IMR-90 (cell line): ENCODE measurements around the gene USP5. TPM values are rescaled to one million over a fixed set of nuclear protein-coding genes. Genes with fewer than 3 reads are reported as not detected.

ENCODE experiments used
- ATAC-seq: fragments of 200-7000 bp; cut with Tn5 transposase; 2 replicates; pipeline ENCODE4 v1.9.1; 2020; ENCODE audit warnings: low read depth, mild to moderate bottlenecking, moderate library complexity
- BruUV-seq: library from RNA; stranded (reverse); fragments of 400-500 nt; replicated peaks from 2 replicates; lab custom pipeline; 2021; lab: Mats Ljungman, UMichigan
- CTCF ChIA-PET: fragments of 300-600 bp; formaldehyde crosslinking; extraction: SDS; loops from one replicate; lab custom pipeline; 2021; ENCODE audit warnings: antibody characterized with exemption; lab: Yijun Ruan, JAX
- POLR2A ChIA-PET: fragments of 300-600 bp; sonication (Branson Sonifier 250); formaldehyde crosslinking; loops from one replicate; lab custom pipeline; 2022; ENCODE audit warnings: antibody characterized with exemption; ENCODE audit not compliant: unreplicated experiment; lab: Charles Lee
- DNase-seq: peaks from one replicate; pipeline ENCODE4 v3.0.0; 2013
- H2AFZ ChIP-seq: replicated peaks from 2 replicates; pipeline ENCODE3; 2013; ENCODE audit warnings: low read length, mild to moderate bottlenecking; ENCODE audit not compliant: poor library complexity
- H2AK5ac ChIP-seq: 2 replicates; pipeline ENCODE4 v1.6.1; 2013; ENCODE audit warnings: low read depth, low read length, inconsistent platforms
- H2AK9ac ChIP-seq: replicated peaks from 2 replicates; pipeline ENCODE3; 2013; ENCODE audit warnings: mild to moderate bottlenecking, low read depth, low read length, moderate library complexity; ENCODE audit not compliant: poor library complexity
- H2BK120ac ChIP-seq: 2 replicates; pipeline ENCODE4 v1.6.1; 2013; ENCODE audit warnings: low read depth, low read length, inconsistent platforms
- H2BK15ac ChIP-seq: 3 replicates; pipeline ENCODE4 v1.6.1; 2013; ENCODE audit warnings: low read depth, low read length, inconsistent platforms
- H2BK20ac ChIP-seq: 2 replicates; pipeline ENCODE4 v1.6.1; 2013; ENCODE audit warnings: low read depth, mild to moderate bottlenecking, inconsistent platforms, low read length, moderate library complexity
- H2BK5ac ChIP-seq: 2 replicates; pipeline ENCODE4 v1.6.1; 2013; ENCODE audit warnings: mild to moderate bottlenecking, low read depth, low read length, inconsistent platforms; ENCODE audit not compliant: poor library complexity, severe bottlenecking
- H3K14ac ChIP-seq: replicated peaks from 2 replicates; pipeline ENCODE4 v1.6.1; 2013; ENCODE audit warnings: low read depth, low read length, inconsistent platforms
- H3K18ac ChIP-seq: 2 replicates; pipeline ENCODE4 v1.6.1; 2013; ENCODE audit warnings: low read depth, low read length, control low read depth
- H3K23ac ChIP-seq: 2 replicates; pipeline ENCODE4 v1.6.1; 2013; ENCODE audit warnings: low read depth, low read length, inconsistent platforms
- H3K27ac ChIP-seq: 2 replicates; pipeline ENCODE4 v1.5.1; 2013; ENCODE audit warnings: mild to moderate bottlenecking, control low read depth, low read length; ENCODE audit not compliant: insufficient read depth
- H3K27me3 ChIP-seq: 2 replicates; pipeline ENCODE4 v1.6.1; 2013; ENCODE audit warnings: low read length; ENCODE audit not compliant: control insufficient read depth, insufficient read depth
- H3K36me3 ChIP-seq: 2 replicates; pipeline ENCODE4 v1.6.1; 2013; ENCODE audit warnings: low read length, mixed read lengths; ENCODE audit not compliant: control insufficient read depth, insufficient read depth
- H3K4ac ChIP-seq: 2 replicates; pipeline ENCODE4 v1.6.1; 2013; ENCODE audit warnings: low read depth, low read length, inconsistent platforms
- H3K4me1 ChIP-seq: 2 replicates; pipeline ENCODE4 v1.6.1; 2013; ENCODE audit warnings: low read length, mixed read lengths; ENCODE audit not compliant: control insufficient read depth, insufficient read depth
- H3K4me2 ChIP-seq: 2 replicates; pipeline ENCODE4 v1.6.1; 2013; ENCODE audit warnings: low read depth, mild to moderate bottlenecking, control low read depth, low read length, moderate library complexity
- H3K4me3 ChIP-seq: 2 replicates; pipeline ENCODE4 v1.5.1; 2013; ENCODE audit warnings: low read depth, mild to moderate bottlenecking, control low read depth, low read length, moderate library complexity; ENCODE audit not compliant: insufficient read depth
- H3K56ac ChIP-seq: 2 replicates; pipeline ENCODE4 v1.6.1; 2013; ENCODE audit warnings: low read length, inconsistent platforms; ENCODE audit not compliant: insufficient read depth; ENCODE audit errors: extremely low read depth
- H3K79me1 ChIP-seq, 2 experiments: 2 replicates each; pipeline ENCODE4 v1.6.1; 2013; ENCODE audit warnings: low read length in 2 of 2, inconsistent platforms in 1 of 2, low read depth in 1 of 2
- H3K9ac ChIP-seq: 2 replicates; pipeline ENCODE4 v1.6.1; 2013; ENCODE audit warnings: low read depth, low read length, control low read depth
- H3K9me1 ChIP-seq: 2 replicates; pipeline ENCODE4 v1.6.1; 2013; ENCODE audit warnings: low read length, inconsistent platforms; ENCODE audit not compliant: insufficient read depth
- H3K9me3 ChIP-seq: 2 replicates; pipeline ENCODE4 v1.6.1; 2013; ENCODE audit warnings: low read length; ENCODE audit not compliant: control insufficient read depth, insufficient read depth
- H4K20me1 ChIP-seq: 2 replicates; pipeline ENCODE4 v1.6.1; 2013; ENCODE audit warnings: low read length, inconsistent platforms; ENCODE audit not compliant: insufficient read depth
- H4K5ac ChIP-seq: 2 replicates; pipeline ENCODE4 v1.6.1; 2013; ENCODE audit warnings: mild to moderate bottlenecking, low read depth, low read length, control low read depth
- H4K8ac ChIP-seq, 2 experiments: 2 replicates each; pipeline ENCODE4 v1.6.1; 2013; ENCODE audit warnings: low read depth in 2 of 2, low read length in 2 of 2, control low read depth in 1 of 2, inconsistent platforms in 1 of 2
- H4K91ac ChIP-seq: 2 replicates; pipeline ENCODE4 v1.6.1; 2013; ENCODE audit warnings: low read depth, low read length, inconsistent platforms; ENCODE audit not compliant: insufficient read depth
- CEBPB ChIP-seq: IDR thresholded peaks from 2 replicates; pipeline ENCODE4 v1.6.1; 2012; ENCODE audit warnings: low read depth, low read length, improper control_type of control experiment
- CHD1 ChIP-seq: IDR thresholded peaks from 2 replicates; pipeline ENCODE4 v1.6.1; 2012; ENCODE audit warnings: low read depth, low read length, improper control_type of control experiment
- CTCF ChIP-seq: conservative IDR thresholded peaks from 2 replicates; pipeline ENCODE4 v1.5.1; 2012; ENCODE audit warnings: mild to moderate bottlenecking, low read depth, low read length, improper control_type of control experiment
- ELK1 ChIP-seq: fragments of 150-350 bp; IDR thresholded peaks from 2 replicates; pipeline ENCODE4 v1.6.1; 2016; ENCODE audit warnings: low read depth, mild to moderate bottlenecking, low read length, moderate library complexity, borderline replicate concordance
- FOS ChIP-seq: fragments of 150-350 bp; IDR thresholded peaks from 2 replicates; pipeline ENCODE4 v1.6.1; 2016; ENCODE audit warnings: low read depth, low read length
- MAFK ChIP-seq: IDR thresholded peaks from 2 replicates; pipeline ENCODE4 v1.6.1; 2012; ENCODE audit warnings: low read depth, low read length, improper control_type of control experiment
- MAZ ChIP-seq: IDR thresholded peaks from 2 replicates; pipeline ENCODE4 v1.6.1; 2012; ENCODE audit warnings: low read depth, mild to moderate bottlenecking, low read length, improper control_type of control experiment, moderate library complexity, borderline replicate concordance
- MXI1 ChIP-seq: IDR thresholded peaks from 2 replicates; pipeline ENCODE4 v1.6.1; 2012; ENCODE audit warnings: low read depth, mild to moderate bottlenecking, low read length, moderate library complexity, borderline replicate concordance
- NFE2L2 ChIP-seq: fragments of 150-350 bp; IDR thresholded peaks from 2 replicates; pipeline ENCODE4 v1.6.1; 2016; ENCODE audit warnings: low read depth, mild to moderate bottlenecking, low read length
- POLR2A ChIP-seq: IDR thresholded peaks from 2 replicates; pipeline ENCODE4 v1.6.1; 2012; ENCODE audit warnings: mild to moderate bottlenecking, low read depth, low read length
- RAD21 ChIP-seq: IDR thresholded peaks from 2 replicates; pipeline ENCODE4 v1.6.1; 2012; ENCODE audit warnings: low read length, improper control_type of control experiment
- RCOR1 ChIP-seq: IDR thresholded peaks from 2 replicates; pipeline ENCODE4 v1.6.1; 2012; ENCODE audit warnings: mild to moderate bottlenecking, low read length, improper control_type of control experiment; ENCODE audit not compliant: insufficient replicate concordance
- RFX5 ChIP-seq: IDR thresholded peaks from 2 replicates; pipeline ENCODE4 v1.8.0; 2012; ENCODE audit warnings: low read depth, mild to moderate bottlenecking, low read length, moderate library complexity
- SMC3 ChIP-seq: fragments of 150-350 bp; IDR thresholded peaks from 2 replicates; pipeline ENCODE4 v1.6.1; 2016; ENCODE audit warnings: low read depth, mild to moderate bottlenecking, antibody characterized with exemption, low read length, moderate library complexity
- USF2 ChIP-seq: fragments of 150-350 bp; IDR thresholded peaks from 2 replicates; pipeline ENCODE4 v1.6.1; 2017; ENCODE audit warnings: mild to moderate bottlenecking, antibody characterized with exemption, low read length, low read depth
- WGBS, 2 experiments: methylation state at CpG; one replicate each; pipeline versions ENCODE4 v1.1.5 to v1.1.7; 2013; ENCODE audit warnings: missing lambda C conversion rate in 2 of 2; ENCODE audit not compliant: insufficient read length in 1 of 2; ENCODE audit errors: extremely low coverage in 2 of 2; 5-methylcytosine and 5-hydroxymethylcytosine counted together
- dilution Hi-C: fragments of 300-500 bp; cut with HindIII; formaldehyde crosslinking; loops from one replicate; pipeline ENCODE4 v1.14.3; 2018; ENCODE audit warnings: low sequenced_read_pairs; ENCODE audit not compliant: unreplicated experiment
- in situ Hi-C: fragments of 300-500 bp; cut with MboI; formaldehyde crosslinking; loops from 3 replicates; pipeline ENCODE4 v1.14.3; 2019; ENCODE audit warnings: low sequenced_read_pairs, inconsistent platforms, mixed read lengths
- intact Hi-C: fragments of 100-400 bp; cut with micrococcal nuclease; formaldehyde crosslinking; loops from 2 replicates; pipeline ENCODE4 v1.10.0; 2022
- polyA plus RNA-seq, 3 experiments: library from polyadenylated mRNA; depleted of rRNA; stranded (reverse); fragments of >200 nt; gene quantifications; 2 replicates each; pipeline ENCODE4 v1.2.3, GENCODE V29; 2012; ENCODE audit warnings: low replicate concordance in 1 of 3
- total RNA-seq: library from RNA; depleted of rRNA; stranded (reverse); fragments of >200 nt; gene quantifications from 2 replicates; pipeline ENCODE4 v1.2.3, GENCODE V29; 2012

USP5 gene
- total and polyA plus RNA-seq, 2 of the 4 experiments (the other 2 are of a cell fraction), result 69.7 to 125 TPM

- WGBS, 2 experiments, result no CpG with 5 or more reads among the region's 1 CpG
- Histone ChIP-seq H3K36me3 (peaks cover 3% of the 10 kb centered on the region; the same call in 1 of the 2 replicates), H2BK15ac (no peak overlapping the region), H2AK5ac (no peak overlapping the region), H4K20me1 (no peaks in the 10 kb centered on the region), H3K4me2 (no peak overlapping the region), H2BK120ac (no peak overlapping the region), H2AFZ (no peak overlapping the region), H3K18ac (no peak overlapping the region), H3K79me1 (no peaks in the 10 kb centered on the region), H3K56ac (no peak overlapping the region), H3K23ac (no peak overlapping the region), H4K8ac (no peak overlapping the region), H4K91ac (no peak overlapping the region), H3K27ac (no peak overlapping the region), H2BK5ac (no peak overlapping the region), H2BK20ac (no peak overlapping the region), H3K27me3 (no peaks in the 10 kb centered on the region), H3K9ac (no peak overlapping the region), H4K5ac (no peak overlapping the region), H3K4me3 (no peak overlapping the region), H3K4ac (no peak overlapping the region), H3K9me1 (no peaks in the 10 kb centered on the region), H3K14ac (no peak overlapping the region), H2AK9ac (no peak overlapping the region), H3K9me3 (no peaks in the 10 kb centered on the region), H3K4me1 (no peaks in the 10 kb centered on the region)
- DNase-seq (no peak), ATAC-seq (no peak)
- POLR2A ChIA-PET, result interaction anchor here (0.7 kb wide), 1 partner anchor 15 kb away, joined by 4 read pairs; the partner anchor contains the start of gene GPR162
- intact Hi-C loops (no loop called here), in situ Hi-C loops (no loop called here), dilution Hi-C loops (no loop called here)
- no TSS peak for BruUV-seq
- TF ChIP-seq CTCF (no peak), MAFK (no peak), FOS (no peak), MAZ (no peak), POLR2A (no peak), RAD21 (no peak), CEBPB (no peak), SMC3 (no peak), USF2 (no peak), RCOR1 (no peak), CHD1 (no peak), MXI1 (no peak), RFX5 (no peak), NFE2L2 (no peak), ELK1 (no peak)
- CTCF ChIA-PET, result no interaction called here
Observed at GRCh38 chr12:6807170-6807569, 44.8 kb upstream of the USP5 start.
